ENCODE data around the gene CD2. TPM values are rescaled to one million over a fixed set of nuclear protein-coding genes. Genes with fewer than 3 reads are reported as not detected.

The CD2 gene
- total and polyA plus RNA-seq, 2 of the 8 experiments (the other 6 are each of a cell fraction or from before 2014, with no cell fraction given): not detected

DNA sequence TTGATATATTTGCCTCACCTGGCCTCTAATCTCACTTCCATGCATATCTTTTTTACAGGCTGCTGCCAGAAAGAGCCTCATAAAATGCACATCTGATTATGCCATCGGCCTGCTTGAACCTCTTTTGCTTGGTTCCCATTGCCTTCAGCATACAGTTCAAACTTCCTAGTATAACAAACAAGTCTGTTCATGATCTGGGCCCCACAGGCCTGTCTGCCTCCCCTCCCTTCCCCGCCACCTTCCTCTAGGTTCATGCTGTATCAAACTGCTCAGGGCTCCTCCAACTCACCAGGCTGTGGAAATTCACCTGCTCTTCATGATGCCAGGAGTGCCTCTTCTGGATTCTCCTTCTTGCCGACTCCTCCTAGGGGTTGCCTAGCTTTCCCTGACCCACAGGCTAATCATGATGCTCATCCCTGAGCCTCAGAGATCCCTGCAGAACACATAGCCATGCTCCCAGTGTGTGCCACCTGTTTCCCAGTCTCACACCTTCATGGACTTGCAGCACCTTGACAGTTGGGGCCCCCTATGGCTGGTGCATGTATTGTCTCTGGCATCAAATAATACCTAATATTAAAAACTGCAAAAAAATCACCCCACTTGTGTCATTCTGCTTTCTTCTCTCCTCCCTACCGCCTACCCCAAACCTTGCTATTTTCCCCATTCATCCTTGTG is 33.7 kb upstream of the CD2 start:
- H3K4me1 ChIP-seq (replicated peaks in 1 of 4; ENCODE audit: control insufficient read depth in 3 of 4, insufficient read depth in 4 of 4, low read length in 3 of 4): no peaks in the 10 kb centered on the region
- H4K20me1 ChIP-seq (replicated peaks in 1 of 2; ENCODE audit: control insufficient read depth in 1 of 2, insufficient read depth in 2 of 2, low read length in 2 of 2): no peaks in the 10 kb centered on the region
- no peaks in the 10 kb centered on the region for H3K79me2 ChIP-seq (ENCODE audit: control insufficient read depth in 1 of 2, insufficient read depth in 2 of 2, low read length in 2 of 2)
- FAIRE-seq (no peak), DNase-seq (ENCODE audit: low read depth in 1 of 2, low spot score in 2 of 2) (no peak)
- no peak overlapping the region for H3K14ac ChIP-seq (ENCODE audit: insufficient read length)
- H3K4me2 ChIP-seq (ENCODE audit: insufficient read depth in 1 of 2, low read depth in 2 of 2, low read length in 2 of 2): no peak overlapping the region
- H2BK20ac ChIP-seq (ENCODE audit: low read length): no peak overlapping the region
- H2BK12ac ChIP-seq (ENCODE audit: low read depth, low read length): no peak overlapping the region; the same call in 1 of the 2 replicates
- no peak overlapping the region for H3K27ac ChIP-seq (ENCODE audit: low read depth, low read length)
- H3K36me3 ChIP-seq (ENCODE audit: control insufficient read depth in 2 of 4, insufficient read depth in 4 of 4, low read length in 3 of 4): no peaks in the 10 kb centered on the region
- no peaks in the 10 kb centered on the region for H3K79me1 ChIP-seq (ENCODE audit: low read depth, low read length)
- POLR2A ChIA-PET (ENCODE audit: partially characterized antibody): no interaction called here
- H3K27me3 ChIP-seq (replicated peaks in 1 of 4; ENCODE audit: control insufficient read depth in 3 of 4, extremely low read depth in 1 of 4, insufficient read depth in 3 of 4, low read length in 3 of 4): no peaks in the 10 kb centered on the region
- H2BK15ac ChIP-seq (ENCODE audit: low read length): no peak overlapping the region
- no peak overlapping the region for H3K23ac ChIP-seq (ENCODE audit: insufficient read length)
- H4K8ac ChIP-seq (ENCODE audit: extremely low read depth, insufficient read depth, low read length): no peak overlapping the region
- no peak overlapping the region for H2AFZ ChIP-seq (ENCODE audit: low read length)
- H4K5ac ChIP-seq (ENCODE audit: insufficient read length, low read depth, low read length): no peak overlapping the region
- no peak overlapping the region for H2BK5ac ChIP-seq (ENCODE audit: low read depth, low read length)
- no peak overlapping the region for H3K18ac ChIP-seq (ENCODE audit: extremely low read depth, low read length)
- H2AK5ac ChIP-seq (ENCODE audit: low read depth, low read length): no peak overlapping the region
- H4K91ac ChIP-seq (replicated peaks; ENCODE audit: insufficient read length, low read length): no peak overlapping the region
- H3K9me3 ChIP-seq (ENCODE audit: insufficient read depth in 2 of 2, low read depth in 1 of 2, low read length in 1 of 2): peaks cover 0 to 5% of the 10 kb centered on the region in 2 experiments; a peak in 1 of 4 replicates
- 89% methylated on average over 4 of the region's 4 CpGs; no CpG with 5 or more reads in 1 of the 2 experiments for WGBS, 2 experiments (ENCODE audit: extremely low coverage in 1 of 2, insufficient coverage in 1 of 2, insufficient read length in 1 of 2, insufficient replicate concordance in 2 of 2, low coverage in 1 of 2, low lambda C conversion rate in 2 of 2, missing lambda C conversion rate in 1 of 2)
- CTCF ChIA-PET (ENCODE audit: partially characterized antibody): no interaction called here
- no peak overlapping the region for H2BK120ac ChIP-seq (replicated peaks; ENCODE audit: low read depth, low read length)
- H3K56ac ChIP-seq (replicated peaks; ENCODE audit: insufficient read length, low read depth, low read length): no peak overlapping the region
- H3K4me3 ChIP-seq (ENCODE audit: extremely low read depth in 1 of 4, insufficient read depth in 2 of 4, low read depth in 3 of 4, low read length in 4 of 4): no peak overlapping the region
- no peak overlapping the region for H3K9ac ChIP-seq (replicated peaks in 1 of 4; ENCODE audit: extremely low read depth in 1 of 4, low read depth in 3 of 4, low read length in 3 of 4)
- no peak overlapping the region for H3K4ac ChIP-seq (replicated peaks; ENCODE audit: insufficient read length, low read depth, low read length)
- H3K23me2 ChIP-seq (ENCODE audit: low read depth, low read length): no peaks in the 10 kb centered on the region; the same call in 1 of the 2 replicates

All from H1 (cell line).